Epithelial cell of proximal tubule (primary cell): ENCODE data around the gene GRIN3A. TPM values are rescaled to one million over a fixed set of nuclear protein-coding genes. Genes with fewer than 3 reads are reported as not detected.
"Not testable (repeated sequence)": the region's sequence is repeated elsewhere in the genome, so short reads cannot be mapped to it uniquely, and the experiment has no call there.

Experiments used
- DNase-seq: peaks from one replicate; pipeline ENCODE4 v3.0.0-alpha.2; 2011; ENCODE audit warnings: low read depth
- H3K4me3 ChIP-seq: 2 replicates; pipeline ENCODE4 v1.5.1; 2011; ENCODE audit warnings: low read depth, mild to moderate bottlenecking, low read length
- total RNA-seq: library from RNA; depleted of rRNA; stranded (reverse); fragments of >200 nt; gene quantifications from 2 replicates; pipeline ENCODE4 v1.2.3, GENCODE V29; 2015
- TF ChIP-seq, protein P1 (sequence below): conservative IDR thresholded peaks from 2 replicates; pipeline ENCODE4 v1.5.1; 2012; ENCODE audit warnings: low read depth, mild to moderate bottlenecking, low read length

Gene GRIN3A
- total RNA-seq, 1 donor from 2014 or later: not detected

DNA sequence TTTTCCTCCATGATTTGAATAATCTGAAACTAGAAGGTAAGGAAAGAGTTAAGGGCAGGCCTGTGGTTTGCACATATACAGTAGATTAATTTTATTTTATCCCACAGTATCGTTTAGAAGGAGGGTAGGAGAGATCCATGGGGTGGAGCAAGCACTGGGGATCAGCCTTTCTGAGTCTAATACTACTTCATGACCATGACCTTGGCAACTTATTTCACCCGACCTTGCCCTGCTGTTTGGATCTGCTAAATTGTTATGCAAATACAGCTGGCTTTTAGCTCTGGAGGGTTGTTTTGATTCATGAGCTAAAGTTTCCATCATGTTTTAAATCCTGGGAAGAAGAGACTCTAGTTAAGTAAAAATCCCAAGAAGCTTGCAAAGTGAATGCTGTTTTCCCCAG is 864 bp upstream of the GRIN3A start:
- no peak overlapping the region for H3K4me3 ChIP-seq
- DNase-seq: no peak
- TF ChIP-seq, protein P1, sequence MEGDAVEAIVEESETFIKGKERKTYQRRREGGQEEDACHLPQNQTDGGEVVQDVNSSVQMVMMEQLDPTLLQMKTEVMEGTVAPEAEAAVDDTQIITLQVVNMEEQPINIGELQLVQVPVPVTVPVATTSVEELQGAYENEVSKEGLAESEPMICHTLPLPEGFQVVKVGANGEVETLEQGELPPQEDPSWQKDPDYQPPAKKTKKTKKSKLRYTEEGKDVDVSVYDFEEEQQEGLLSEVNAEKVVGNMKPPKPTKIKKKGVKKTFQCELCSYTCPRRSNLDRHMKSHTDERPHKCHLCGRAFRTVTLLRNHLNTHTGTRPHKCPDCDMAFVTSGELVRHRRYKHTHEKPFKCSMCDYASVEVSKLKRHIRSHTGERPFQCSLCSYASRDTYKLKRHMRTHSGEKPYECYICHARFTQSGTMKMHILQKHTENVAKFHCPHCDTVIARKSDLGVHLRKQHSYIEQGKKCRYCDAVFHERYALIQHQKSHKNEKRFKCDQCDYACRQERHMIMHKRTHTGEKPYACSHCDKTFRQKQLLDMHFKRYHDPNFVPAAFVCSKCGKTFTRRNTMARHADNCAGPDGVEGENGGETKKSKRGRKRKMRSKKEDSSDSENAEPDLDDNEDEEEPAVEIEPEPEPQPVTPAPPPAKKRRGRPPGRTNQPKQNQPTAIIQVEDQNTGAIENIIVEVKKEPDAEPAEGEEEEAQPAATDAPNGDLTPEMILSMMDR: no peak

- TF ChIP-seq, protein P1: no peak
- peak overlapping the region; percentile 18 for H3K4me3 ChIP-seq
- DNase-seq: no peak
Measured at GRCh38 chr9:101737705-101738565, 512 bp downstream of the GRIN3A start.

- DNase-seq: no peak
- no peak overlapping the region for H3K4me3 ChIP-seq
- TF ChIP-seq, protein P1: no peak
Measured at GRCh38 chr9:101737165-101737704, 1.2 kb downstream of the GRIN3A start.

GRCh38 chr9:101736717-101737116 is 1.7 kb downstream of the GRIN3A start:
- TF ChIP-seq, protein P1: no peak
- H3K4me3 ChIP-seq: no peak overlapping the region
- no peak for DNase-seq

GRCh38 chr9:101731429-101731828 is 7.0 kb downstream of the GRIN3A start:
- TF ChIP-seq, protein P1: no peak
- DNase-seq: no peak
- no peak overlapping the region for H3K4me3 ChIP-seq

- no peak overlapping the region for H3K4me3 ChIP-seq
- DNase-seq: no peak
- TF ChIP-seq, protein P1: peak; percentile 71
Measured at GRCh38 chr9:101727612-101728524, 10.6 kb downstream of the GRIN3A start.

GRCh38 chr9:101724271-101724670 is 14.2 kb downstream of the GRIN3A start:
- H3K4me3 ChIP-seq, DNase-seq: not testable (repeated sequence)
